NCI-H1105 (cell line): ENCODE data around the gene LDLRAD3.
"Not testable (repeated sequence)": the region's sequence is repeated elsewhere in the genome, so short reads cannot be mapped to it uniquely, and the experiment has no call there.

Experiments
- DNase-seq: peaks from one replicate; lab custom pipeline; 2025; lab: John Stamatoyannopoulos, UW

LDLRAD3 gene

DNA sequence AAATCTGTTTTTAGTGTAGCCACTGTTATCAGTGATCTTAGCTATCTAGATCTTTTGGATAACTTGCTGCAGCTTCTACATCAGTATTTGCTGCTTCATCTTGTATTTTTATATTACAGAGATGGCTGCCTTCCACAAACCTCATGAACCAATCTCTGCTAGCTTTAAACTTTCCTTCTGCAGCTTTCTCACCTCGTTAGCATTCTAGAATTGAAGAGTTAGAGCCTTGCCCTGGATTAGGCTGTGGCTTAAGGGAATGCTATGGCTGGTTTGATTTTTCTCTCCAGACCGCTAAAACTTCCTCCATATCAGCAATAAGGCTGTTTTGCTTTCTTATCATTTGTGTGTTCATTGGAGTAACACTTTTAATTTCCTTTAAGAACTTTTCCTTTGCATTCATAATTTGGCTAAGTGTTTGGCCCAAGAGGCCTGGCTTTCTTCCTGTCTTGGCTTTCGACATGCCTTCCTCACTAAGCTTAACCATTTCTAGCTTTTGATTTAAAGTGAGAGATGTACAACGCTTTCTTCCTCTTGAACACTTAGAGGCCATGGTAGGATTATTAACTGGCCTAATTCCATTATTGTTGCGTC, 51.9 kb downstream of the LDLRAD3 start:
- no peak for DNase-seq

DNA sequence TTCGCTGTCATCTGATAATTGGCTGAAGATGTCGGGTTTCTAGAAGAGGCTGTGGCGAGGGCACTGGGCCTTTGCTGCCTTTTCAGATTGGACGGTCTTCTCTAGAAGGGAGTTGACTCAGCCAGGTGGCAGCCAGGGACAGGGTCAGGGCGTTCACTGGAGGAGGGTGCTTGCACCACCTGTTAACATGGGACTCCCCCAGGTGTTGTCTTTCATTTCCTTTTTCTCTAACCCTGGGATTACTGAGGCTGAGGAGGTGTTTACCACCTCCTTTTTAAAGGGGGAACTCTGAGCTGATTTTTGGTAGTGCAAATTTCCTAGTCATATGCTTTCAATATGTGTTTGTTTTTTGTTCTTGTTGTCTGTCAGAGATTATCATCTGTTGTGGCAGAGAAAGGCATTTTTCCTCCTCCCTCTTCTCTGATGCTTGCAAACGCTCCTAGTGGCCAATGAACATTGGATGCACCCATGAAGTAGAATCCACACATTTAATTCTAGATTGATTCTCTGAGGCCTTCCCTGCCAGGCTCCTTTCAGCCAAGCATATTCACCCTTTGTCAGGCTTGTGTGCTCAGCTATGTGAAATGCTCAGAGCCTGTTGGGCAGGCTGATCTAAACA, 54.1 kb downstream of the LDLRAD3 start:
- DNase-seq: no peak

DNA sequence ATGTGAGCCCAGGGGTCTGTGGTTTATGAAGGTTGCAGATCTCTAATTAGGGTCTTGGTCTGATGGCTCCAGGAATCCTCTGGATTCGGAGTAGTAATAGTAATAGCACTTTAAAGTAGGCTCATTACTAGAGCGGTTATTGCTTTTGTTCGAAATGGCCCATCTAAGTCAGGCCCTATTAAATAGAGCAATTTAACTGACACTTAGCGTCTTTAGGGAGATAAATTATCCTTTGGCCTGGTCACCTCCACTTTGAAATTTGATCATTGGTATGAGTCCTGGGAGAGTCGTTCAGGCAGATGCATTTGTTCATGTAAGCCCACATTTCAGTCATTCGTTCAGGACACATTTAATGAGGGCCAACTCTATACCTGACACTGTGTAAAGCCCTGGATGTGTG, 54.8 kb downstream of the LDLRAD3 start:
- no peak for DNase-seq

DNA sequence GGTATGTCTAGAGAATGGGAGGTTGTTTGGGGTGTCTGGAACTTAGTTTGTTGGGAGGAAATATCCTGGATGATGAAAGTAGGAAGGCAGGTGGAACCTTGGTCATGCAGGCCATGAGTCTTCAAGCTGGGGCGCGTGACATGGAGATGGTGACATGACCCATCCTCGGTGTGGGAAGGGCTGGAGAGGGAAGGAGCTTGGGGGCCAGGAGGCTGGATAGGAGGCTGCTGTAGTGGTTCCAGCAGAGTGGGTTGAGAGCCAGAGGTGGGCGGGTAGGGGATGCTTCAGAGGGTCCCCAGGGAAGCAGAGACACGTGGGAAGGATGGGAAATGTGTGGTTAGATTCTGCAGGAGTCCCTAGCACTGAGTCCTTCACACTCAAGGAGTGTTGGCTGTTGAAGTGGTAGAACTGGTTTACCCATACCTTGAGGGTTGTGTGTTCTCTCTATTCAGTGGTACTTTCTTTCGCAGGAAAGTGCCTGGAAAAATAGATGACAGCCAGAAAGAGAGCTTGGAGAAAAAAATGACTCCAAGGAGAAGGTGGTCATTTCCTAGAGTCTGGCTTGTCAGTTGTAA, 56.8 kb downstream of the LDLRAD3 start:
- DNase-seq: no peak

DNA sequence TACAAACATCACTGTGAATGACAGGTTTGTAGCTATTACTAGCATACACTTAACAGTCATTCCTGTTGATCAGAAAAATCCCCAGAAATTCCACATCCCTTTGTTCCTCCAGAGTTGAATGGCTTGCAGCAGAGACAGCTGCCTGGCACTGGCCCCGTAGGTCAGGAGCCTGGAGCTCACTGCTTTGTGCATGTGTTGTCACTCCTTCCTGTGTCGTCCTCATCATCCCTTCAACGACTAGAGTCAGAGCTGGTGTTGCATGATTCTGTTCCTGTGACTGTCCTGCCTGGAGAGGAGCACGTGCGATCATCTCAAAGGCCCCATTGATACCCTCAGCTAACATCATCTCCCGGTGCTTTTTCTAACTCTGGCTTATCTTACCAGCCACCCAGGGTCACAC, 58.3 kb downstream of the LDLRAD3 start:
- DNase-seq: no peak

DNA sequence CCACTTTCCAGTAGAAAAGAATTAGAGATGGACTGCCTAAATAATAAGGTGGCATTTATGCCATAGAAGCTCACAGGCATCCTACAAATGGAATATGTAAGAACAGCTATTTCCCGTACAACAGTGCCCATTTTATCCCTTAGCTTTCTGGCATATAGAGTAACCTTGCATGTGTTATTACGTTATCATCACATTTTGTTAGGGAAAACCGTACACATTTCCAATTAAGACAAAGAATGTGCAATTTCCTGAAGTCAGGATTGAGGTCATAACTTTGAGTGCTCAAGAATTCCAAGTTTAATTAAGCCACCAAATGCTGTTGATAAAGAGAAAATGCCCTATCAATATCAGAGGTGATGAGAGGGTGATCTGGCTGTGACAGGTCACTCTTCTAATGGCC, 58.9 kb downstream of the LDLRAD3 start:
- DNase-seq: no peak

DNA sequence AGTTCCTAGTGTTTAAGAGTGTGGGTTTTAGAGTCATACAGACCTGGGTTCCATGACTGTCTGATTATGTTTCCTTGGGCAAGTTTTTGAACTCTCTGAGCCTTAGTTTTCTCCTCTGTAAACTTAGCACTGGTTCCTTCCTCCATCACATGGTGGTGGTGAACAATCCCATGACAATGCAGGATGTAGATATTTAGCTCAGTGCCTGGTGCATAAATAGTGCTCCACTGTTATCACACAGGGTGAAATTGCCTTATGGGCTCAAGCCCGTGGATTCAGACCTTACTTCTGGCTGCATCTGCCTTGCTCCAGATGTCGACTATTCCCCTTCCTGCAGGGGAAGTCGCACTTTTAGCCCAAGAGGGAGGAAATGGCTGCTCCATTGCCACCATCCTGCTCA, 62.7 kb downstream of the LDLRAD3 start:
- no peak for DNase-seq

DNA sequence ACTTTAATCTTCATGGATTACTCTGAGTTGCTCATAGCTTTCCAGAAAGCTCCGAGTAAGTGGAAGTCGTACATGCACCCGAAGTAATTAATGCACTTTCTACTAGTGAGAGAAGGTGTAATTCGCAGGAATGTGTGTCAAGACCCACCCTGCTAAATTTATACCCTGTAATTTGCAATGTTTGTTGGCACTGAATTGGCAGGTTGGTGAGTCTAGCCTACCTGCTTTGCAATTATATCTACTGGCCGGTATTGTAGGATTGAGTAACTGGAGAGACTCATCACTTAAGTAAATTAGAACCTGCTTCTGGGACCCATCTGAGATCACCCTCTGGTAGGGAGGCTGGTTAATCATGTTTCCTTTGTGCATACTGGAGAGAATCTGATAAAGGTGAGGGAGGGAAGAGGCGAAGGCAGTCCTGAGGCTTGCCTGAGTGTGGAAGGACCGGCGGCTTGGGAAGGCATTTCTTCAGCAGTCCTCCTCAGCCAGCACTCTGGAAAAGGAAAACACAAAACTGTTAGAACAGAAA, 63.3 kb downstream of the LDLRAD3 start:
- DNase-seq: no peak

DNA sequence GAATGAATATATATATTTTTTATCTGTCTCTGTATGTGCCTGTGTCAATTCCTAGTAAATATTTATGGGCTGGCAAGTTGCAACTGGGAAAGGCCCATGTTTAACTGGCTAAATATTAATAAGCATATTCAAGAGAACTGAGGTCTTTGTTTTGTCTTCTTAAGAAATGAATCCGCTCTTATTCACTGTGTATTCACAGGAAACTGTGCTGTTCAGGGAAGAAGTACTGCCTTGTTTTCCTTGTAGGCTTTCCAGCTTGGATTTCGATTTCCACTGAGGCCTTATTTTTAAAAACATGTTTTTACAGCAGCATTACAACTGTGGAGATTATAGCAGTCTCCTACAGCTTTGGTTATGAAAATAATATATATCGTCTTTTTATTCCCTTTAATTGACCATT, 64.7 kb downstream of the LDLRAD3 start:
- DNase-seq: no peak

DNA sequence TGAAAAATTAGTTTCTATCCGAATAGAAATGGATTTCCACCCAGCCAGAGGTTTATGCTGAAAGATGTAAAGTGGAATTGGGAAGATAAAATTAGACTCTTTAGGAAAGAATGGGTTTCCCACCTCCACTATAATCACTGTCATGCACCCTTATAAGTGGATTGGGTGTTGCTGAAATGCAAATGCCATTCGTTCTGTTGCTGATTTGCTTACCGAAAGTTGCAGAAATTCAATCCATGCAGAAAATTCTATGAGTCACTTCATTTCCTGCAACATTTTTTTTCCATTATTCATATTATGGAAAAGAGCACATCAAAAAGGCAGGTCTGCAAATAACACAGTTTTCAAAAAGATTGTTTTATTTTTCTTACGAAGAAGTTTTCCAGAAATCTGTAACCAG, 65.6 kb downstream of the LDLRAD3 start:
- DNase-seq: no peak

DNA sequence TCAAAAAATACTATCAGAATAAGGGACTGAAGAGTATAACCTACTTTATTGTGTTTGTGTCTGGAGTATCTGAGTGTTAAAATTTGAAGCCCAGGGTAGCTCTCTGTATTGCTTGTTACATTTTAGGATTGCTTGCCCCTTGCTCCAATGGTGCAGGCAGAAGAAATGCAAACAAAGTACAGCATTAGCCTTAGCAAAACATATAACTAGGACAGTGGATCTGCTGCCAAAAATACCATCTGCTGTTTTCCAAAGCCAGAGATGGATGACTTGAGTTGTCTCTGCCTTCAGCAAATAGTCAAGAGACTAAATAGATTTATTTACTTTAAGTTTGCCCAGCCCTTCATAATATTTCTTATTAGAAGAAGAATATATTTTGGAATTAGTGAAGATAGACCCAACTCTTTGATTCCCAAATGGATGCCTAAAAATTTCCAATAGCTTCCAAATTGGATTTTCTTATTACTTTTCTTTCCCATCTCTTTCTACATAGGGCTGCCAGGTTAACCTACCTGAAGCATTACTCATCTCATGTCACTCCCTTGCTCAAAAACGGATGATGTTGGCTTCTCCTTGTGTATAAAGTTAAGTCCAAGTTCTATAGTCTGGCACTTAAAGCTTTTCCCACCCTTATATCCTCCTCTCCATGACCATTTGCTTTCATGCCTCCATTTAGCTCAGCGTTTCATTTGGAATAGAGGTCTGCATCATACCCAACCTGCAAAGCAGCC, 66.3 kb downstream of the LDLRAD3 start:
- DNase-seq: no peak

DNA sequence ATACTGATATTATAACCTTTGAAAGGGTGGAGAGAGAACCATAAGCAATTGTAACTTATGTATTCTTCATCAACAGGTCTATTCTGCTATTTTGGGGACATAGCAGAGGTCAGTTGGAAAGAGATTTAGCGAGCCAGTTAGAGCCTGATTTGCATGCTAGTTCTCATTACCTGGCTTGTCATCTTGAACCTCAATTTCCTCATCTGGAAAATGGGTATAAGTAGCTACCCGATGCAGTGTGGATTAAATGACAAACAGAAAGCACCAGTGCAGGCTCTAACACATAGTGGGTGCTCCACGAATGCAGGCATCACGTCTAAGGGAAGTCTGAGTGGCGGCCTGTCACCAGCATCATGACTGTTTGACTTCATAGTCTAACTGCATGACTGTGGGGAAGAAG, 67.7 kb downstream of the LDLRAD3 start:
- DNase-seq: no peak

DNA sequence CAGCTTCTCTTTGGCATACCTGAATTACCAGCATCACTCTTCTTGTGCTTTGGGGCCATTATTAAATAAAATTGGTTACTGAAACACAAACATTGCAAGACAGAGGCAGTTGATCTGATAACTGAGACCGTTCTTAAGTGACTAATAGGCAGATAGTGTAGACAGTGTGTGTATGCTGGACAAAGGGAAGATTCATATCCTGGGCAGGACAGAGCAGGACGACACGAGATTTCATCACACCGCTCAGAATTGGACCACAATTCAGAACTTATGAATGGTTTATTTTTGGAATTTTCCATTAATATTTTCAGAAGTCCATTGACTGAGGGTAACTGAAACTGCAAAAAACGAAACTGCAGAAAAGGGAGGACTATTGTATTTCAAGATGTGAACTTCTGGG, 68.6 kb downstream of the LDLRAD3 start:
- DNase-seq: no peak

DNA sequence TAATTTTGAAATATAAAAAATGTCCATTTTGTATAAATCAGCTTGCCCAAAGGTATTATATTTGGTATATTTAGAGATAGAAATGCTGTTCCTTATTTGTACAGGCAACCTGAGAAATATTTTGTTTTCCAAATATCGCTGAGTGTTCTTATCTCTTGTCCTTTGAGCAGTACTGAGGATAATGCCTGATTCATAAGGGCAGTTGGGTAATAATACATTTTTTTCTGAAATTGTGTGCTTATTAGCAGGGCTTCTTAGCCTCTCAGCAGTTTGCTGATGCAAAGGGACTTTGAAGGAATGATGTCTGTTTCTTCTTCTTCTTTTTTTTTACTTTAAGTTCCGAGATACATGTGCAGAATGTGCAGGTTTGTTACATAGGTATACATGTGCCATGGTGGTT, 69.1 kb downstream of the LDLRAD3 start:
- no peak for DNase-seq

DNA sequence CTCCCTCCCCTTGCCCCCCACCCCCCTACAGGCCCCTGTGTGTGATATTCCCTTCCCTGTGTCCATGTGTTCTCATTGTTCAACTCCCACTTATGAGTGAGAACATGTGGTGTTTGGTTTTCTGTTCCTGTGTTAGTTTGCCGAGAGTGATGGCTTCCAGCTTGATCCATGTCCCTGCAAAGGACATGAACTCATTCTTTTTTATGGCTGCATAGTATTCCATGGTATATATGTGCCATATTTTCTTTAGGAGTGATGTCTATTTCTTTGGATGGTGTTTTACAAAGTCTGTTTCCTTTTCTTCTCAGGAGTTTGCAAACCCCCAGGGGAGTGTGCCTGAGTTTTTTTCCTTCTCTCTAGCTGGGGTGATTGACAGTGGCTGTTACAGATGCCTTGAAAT, 69.6 kb downstream of the LDLRAD3 start:
- DNase-seq: not testable (repeated sequence)

DNA sequence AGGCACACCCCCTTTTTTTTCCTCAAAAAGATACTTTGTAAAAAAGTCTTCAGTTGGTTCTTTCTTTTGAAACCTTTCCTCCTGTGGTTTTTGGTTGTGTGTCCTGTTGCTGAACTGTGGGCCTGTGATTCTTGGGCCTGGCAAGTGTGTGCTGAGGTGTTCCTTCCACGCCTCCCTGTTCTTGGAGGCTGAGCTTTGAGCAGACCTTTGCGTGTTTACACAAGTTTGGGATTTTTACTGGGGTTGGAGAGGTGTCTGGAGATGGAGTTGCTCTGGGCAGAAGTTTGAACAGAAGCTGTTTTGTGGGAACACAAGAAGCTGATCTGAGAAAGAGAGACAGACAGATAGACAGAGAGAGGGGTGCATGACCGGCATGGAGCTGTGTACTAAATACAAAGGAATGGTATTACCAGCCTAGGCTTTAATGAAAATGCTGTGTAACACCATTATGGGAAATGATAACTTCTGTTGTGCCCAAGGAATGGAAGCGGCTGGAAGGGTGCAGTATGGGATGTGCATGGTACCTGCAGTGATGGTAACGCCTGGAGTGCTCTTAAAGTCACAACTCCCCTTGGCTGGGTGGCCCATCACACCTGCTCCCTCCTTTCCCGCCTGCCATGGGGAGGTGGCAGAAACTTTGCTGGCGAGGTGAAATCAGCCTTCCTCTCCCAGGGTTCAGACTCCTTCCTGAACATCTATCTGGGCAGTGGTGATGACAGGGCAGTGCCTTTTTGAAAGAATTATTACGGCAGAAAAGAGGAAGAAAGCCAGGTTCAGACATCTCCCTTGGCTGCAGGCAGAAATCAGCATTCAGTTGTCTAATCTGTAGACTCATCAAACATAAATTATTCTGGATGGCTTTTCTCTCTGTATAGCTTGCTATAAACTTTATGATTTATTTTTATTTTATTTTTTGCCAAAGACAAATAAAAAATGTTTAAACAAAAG, 70.4 kb downstream of the LDLRAD3 start:
- DNase-seq: no peak

DNA sequence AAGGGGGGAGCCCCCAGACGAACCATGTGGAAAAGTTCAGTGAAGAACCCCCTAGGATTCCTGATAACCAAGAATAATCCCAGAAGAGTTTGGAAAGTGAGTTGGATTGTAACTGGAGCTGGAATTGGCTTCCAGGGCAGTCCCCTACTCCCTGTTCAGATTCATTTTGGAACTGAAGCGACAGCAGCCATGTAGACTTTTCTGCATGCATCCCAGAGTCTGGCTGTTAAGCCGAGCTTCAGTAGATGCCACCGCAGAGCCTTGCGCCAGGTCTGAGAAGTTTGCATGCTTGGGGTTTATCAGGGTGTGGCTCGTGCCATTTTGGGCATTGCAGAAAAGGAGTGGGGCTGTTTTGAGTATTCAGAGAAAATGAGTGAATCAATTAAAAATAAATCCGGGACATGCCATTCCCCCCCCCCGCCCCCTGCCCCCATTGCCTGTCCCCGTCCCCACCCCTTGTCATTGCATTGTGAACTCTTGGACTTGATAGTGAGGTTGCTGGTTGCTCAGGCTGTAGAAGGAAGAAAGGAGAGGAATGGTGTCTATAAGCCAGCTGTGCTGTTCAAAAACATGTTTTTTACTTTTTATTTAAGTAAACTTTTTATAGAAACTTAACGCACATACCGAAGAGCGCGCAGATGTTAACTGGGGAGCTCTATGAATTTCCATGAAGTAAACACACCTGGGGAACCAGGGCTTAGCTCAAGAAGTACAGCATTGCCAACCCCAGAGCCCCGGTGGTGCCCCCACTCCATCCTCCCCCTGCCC, 71.2 kb downstream of the LDLRAD3 start:
- no peak for DNase-seq

DNA sequence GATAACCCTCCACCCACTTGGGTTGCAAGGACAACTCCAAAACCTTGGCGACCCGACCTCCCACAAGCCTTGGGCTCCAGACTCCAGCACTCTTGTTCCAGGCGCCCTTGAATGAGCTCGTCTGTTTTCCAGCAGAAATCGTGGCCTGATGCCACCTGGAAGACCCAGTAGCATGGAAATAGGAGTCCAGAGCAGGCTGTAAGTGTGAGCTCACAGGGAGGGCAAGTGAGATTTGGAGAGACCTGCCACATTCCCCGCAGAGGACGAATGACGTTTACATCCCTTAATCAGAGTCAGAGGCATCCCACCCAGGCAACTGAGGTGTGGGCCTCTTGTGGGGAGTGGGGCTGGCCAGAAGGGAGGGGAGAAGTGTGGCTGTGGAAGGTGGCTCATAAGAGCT, 71.9 kb downstream of the LDLRAD3 start:
- no peak for DNase-seq

DNA sequence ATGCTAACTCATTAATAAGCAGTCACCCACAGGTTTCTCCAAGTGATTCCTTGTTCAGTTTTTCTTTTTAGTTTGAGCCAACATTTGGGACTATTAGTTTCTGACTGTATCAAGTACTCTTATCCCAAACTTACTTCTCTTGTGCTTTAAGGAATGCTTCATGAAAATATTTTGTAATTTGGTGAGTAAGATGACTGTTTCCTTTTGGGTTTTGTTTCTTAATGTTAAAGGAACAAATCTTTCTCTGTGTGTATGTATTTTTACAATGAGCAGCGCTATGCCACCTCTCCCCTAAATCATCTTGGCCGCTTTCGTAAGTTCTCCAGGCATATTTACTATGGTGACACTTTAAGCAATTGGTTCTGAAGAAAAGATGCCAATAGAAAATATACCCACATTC, 72.4 kb downstream of the LDLRAD3 start:
- DNase-seq: no peak

DNA sequence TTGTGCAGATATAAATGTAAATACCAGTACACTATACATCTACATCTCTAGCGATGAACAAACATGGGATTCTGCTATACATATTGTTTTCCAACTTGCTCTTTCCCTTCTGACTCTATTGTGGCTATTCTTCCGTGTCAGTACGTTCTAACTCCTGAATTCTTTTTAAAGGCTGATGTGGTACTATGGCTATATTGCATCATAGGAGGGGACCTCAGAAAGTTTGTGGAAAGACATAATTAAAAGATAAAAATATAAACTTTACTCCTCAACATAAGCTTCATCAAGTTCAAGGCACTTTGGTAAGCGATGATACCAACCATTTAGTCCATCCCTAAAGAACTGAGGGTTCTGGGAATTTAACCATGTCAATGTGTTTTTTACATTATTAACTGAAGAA, 72.8 kb downstream of the LDLRAD3 start:
- DNase-seq: no peak

DNA sequence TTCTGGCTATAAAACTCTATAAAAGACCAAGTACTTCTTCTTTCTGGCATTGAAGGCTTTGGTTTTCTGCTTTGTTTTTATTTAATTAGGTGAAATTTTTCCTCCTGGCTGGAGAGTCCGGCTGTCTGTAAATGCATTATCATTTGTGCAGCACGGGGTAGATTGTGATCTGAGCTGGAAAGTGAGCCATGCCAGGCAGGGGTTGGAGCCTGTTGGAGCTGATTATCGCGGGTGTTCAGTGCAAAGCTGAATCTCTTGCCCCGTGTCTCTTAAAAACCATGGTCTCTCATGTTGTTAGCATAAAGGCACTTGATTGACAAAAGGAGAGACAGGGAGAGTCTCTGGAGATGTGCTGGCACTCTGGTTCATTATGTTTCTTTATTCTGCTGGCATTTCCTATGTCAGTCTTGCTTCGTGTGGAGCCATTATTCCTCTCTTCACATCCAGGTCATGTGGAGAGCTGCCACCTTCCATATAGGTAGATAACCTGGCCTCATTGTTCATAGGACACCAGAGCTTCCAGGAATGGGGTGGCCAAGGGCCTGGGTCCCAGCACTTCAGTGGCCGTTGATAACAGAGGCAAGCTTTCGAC, 75.2 kb downstream of the LDLRAD3 start:
- DNase-seq: peak; percentile 60
